Esophagus squamous epithelium (tissue), 4 donors: ENCODE results near the gene AQP1.

Experiments used
- POLR2A ChIP-seq, 4 donors: fragments of 450-650 bp; IDR thresholded peaks; one replicate each; pipeline ENCODE4 v1.6.1; 2017; ENCODE audit warnings: antibody characterized with exemption in 4 of 4, mild to moderate bottlenecking in 4 of 4, moderate library complexity in 3 of 4
- TF ChIP-seq, protein P1 (sequence below), 6 experiments: fragments of 450-650 bp in 4 of 6; fragments of 200-600 bp in 2 of 6; sonication (generic) in 2 of 6; IDR thresholded peaks; one replicate each; pipeline ENCODE4 v1.5.1; 2016 to 2019; ENCODE audit warnings: antibody characterized with exemption in 6 of 6, mild to moderate bottlenecking in 4 of 6, moderate library complexity in 4 of 6

GRCh38 chr7:30922596-30922995 is 10.9 kb downstream of the AQP1 start:
- TF ChIP-seq, protein P1, sequence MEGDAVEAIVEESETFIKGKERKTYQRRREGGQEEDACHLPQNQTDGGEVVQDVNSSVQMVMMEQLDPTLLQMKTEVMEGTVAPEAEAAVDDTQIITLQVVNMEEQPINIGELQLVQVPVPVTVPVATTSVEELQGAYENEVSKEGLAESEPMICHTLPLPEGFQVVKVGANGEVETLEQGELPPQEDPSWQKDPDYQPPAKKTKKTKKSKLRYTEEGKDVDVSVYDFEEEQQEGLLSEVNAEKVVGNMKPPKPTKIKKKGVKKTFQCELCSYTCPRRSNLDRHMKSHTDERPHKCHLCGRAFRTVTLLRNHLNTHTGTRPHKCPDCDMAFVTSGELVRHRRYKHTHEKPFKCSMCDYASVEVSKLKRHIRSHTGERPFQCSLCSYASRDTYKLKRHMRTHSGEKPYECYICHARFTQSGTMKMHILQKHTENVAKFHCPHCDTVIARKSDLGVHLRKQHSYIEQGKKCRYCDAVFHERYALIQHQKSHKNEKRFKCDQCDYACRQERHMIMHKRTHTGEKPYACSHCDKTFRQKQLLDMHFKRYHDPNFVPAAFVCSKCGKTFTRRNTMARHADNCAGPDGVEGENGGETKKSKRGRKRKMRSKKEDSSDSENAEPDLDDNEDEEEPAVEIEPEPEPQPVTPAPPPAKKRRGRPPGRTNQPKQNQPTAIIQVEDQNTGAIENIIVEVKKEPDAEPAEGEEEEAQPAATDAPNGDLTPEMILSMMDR (IDR thresholded peaks at IDR 0.05): no peak
- TF ChIP-seq POLR2A (IDR thresholded peaks at IDR 0.05): no peak
